Left lung (tissue), 10 donors: ENCODE measurements around the gene GSTT4. TPM values are rescaled to one million over a fixed set of nuclear protein-coding genes. Genes with fewer than 3 reads are reported as not detected.
"Not testable (repeated sequence)": the region's sequence is repeated elsewhere in the genome, so short reads cannot be mapped to it uniquely, and the experiment has no call there.

ENCODE experiments used
- ATAC-seq: fragments of 200-7000 bp; cut with Tn5 transposase; one replicate; pipeline ENCODE4 v1.9.1; 2020; ENCODE audit warnings: moderate library complexity
- DNase-seq, 4 donors: peaks; one replicate each; pipeline ENCODE4 v3.0.0-alpha.2; 2013 to 2020
- H3K27ac ChIP-seq, 2 donors: fragments of 200-600 bp; sonication (generic) in 1 of 2; one replicate each; pipeline versions ENCODE4 v1.5.0 to v1.8.0; 2020 to 2021
- H3K27me3 ChIP-seq, 2 donors: fragments of 200-600 bp; sonication (generic) in 1 of 2; one replicate each; pipeline versions ENCODE4 v1.5.0 to v1.8.0; 2020 to 2021
- H3K36me3 ChIP-seq, 2 donors: fragments of 200-600 bp; sonication (generic) in 1 of 2; one replicate each; pipeline versions ENCODE4 v1.5.0 to v1.8.0; 2020 to 2021
- H3K4me1 ChIP-seq, 2 donors: fragments of 200-600 bp; one replicate each; pipeline ENCODE4 v1.8.0; 2021
- H3K4me3 ChIP-seq, 2 donors: fragments of 200-600 bp; sonication (generic) in 1 of 2; one replicate each; pipeline versions ENCODE4 v1.5.0 to v1.8.0; 2020 to 2021; ENCODE audit warnings: mild to moderate bottlenecking in 1 of 2
- H3K9me3 ChIP-seq, 2 donors: fragments of 200-600 bp; sonication (generic) in 1 of 2; one replicate each; pipeline versions ENCODE4 v1.5.0 to v1.8.0; 2020 to 2021
- intact Hi-C, 2 donors: fragments of 100-400 bp; cut with DNase I; formaldehyde crosslinking; loops; one replicate each; pipeline versions ENCODE4 v1.11.2 to v1.14.2; 2022
- polyA plus RNA-seq, 6 donors: library from polyadenylated mRNA; unstranded; fragments of 120-200 nt; gene quantifications; one replicate each; pipeline ENCODE4 v1.2.1, GENCODE V29; 2013; ENCODE audit not compliant: insufficient read length in 6 of 6
- total RNA-seq, 2 donors: library from RNA; stranded (reverse); fragmentation: NEBNext Ultra II Directional; extraction: Animal tissue kit (Norgen Biotek cat#: 25700); gene quantifications; one replicate each; pipeline ENCODE4 v1.2.1, GENCODE V29; 2021
- TF ChIP-seq, protein P1 (sequence below), 2 donors: fragments of 200-600 bp; sonication (generic) in 1 of 2; IDR thresholded peaks; one replicate each; pipeline versions ENCODE4 v1.5.0 to v1.8.0; 2021; ENCODE audit warnings: antibody characterized with exemption in 2 of 2
- donor health status: DM: no; HTN: yes; CAD: no.
- donor health status: DM: no; HTN: no; CAD: no.

Gene GSTT4
- total and polyA plus RNA-seq, 8 donors: 0.07 TPM; not detected in 7

DNA sequence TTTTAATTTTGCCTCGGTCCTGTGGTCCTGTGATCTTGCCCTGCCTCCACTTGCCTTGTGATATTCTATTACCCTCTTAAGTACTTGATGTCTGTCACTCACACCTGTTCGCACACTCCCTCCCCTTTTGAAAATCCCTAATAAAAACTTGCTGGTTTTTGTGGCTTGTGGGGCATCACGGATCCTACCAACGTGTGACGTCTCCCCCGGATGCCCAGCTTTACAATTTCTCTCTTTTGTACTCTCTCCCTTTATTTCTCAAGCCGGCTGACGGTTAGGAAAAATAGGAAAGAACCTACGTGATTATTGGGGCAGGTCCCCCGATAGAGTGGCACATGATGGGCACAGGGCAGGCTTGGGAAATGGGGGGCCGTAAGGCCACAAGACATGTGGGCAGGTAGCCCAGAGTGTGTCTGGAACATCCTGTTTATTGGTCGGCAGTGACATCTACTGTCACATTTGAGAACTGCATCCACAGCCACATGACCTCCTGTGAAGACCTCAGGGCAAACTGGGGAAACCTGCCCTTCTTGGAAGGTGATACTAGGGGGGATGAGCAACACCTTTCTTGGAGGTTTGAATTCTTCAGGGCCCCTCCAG is 48.9 kb downstream of the GSTT4 start:
- H3K27me3 ChIP-seq, H3K36me3 ChIP-seq, H3K9me3 ChIP-seq, H3K4me1 ChIP-seq, intact Hi-C loops, H3K4me3 ChIP-seq, H3K27ac ChIP-seq: not testable (repeated sequence)
- ATAC-seq (peak; percentile 72), DNase-seq (peak in 3 of 4 donors; percentile 43 to 81 (median 61))
- TF ChIP-seq, protein P1, sequence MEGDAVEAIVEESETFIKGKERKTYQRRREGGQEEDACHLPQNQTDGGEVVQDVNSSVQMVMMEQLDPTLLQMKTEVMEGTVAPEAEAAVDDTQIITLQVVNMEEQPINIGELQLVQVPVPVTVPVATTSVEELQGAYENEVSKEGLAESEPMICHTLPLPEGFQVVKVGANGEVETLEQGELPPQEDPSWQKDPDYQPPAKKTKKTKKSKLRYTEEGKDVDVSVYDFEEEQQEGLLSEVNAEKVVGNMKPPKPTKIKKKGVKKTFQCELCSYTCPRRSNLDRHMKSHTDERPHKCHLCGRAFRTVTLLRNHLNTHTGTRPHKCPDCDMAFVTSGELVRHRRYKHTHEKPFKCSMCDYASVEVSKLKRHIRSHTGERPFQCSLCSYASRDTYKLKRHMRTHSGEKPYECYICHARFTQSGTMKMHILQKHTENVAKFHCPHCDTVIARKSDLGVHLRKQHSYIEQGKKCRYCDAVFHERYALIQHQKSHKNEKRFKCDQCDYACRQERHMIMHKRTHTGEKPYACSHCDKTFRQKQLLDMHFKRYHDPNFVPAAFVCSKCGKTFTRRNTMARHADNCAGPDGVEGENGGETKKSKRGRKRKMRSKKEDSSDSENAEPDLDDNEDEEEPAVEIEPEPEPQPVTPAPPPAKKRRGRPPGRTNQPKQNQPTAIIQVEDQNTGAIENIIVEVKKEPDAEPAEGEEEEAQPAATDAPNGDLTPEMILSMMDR (IDR thresholded peaks at IDR 0.05): peak; percentile 82 to 84

DNA sequence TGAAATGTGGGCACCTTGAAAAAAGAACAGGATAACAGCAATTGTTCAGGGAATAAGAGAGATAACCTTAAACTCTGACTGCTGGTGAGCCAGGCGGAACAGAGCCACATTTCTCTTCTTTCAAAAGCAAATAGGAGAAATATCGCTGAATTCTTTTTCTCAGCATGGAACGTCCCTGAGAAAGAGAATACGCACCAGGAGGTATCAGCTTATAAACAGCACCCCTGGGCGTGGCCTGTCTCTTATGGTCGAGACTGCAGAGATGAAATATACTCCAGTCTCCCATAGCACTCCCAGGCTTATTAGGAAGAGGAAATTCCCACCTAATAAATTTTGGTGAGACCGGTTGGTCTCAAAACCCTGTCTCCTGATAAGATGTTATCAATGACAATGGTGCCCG is 49.4 kb downstream of the GSTT4 start:
- ATAC-seq, H3K4me3 ChIP-seq, H3K27me3 ChIP-seq, H3K9me3 ChIP-seq, H3K27ac ChIP-seq, DNase-seq, H3K4me1 ChIP-seq, intact Hi-C loops, H3K36me3 ChIP-seq: not testable (repeated sequence)

DNA sequence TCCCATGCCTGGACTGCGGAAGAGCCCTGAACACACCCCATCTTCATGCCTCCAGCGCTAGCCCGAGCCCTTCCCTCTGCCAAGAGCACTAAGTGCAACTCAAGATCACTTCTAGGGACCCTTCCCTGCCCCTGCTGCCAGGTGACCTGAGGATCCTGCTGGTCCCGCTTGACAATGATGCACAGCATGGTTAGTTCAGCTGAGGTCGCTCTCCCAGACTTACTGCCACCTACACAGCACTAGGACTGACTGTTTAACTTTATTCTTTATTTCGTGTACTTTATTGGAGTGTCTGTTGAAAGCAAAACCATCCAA is 50.3 kb downstream of the GSTT4 start:
- H3K4me1 ChIP-seq, H3K9me3 ChIP-seq, H3K27me3 ChIP-seq, intact Hi-C loops, H3K36me3 ChIP-seq, DNase-seq, H3K4me3 ChIP-seq, H3K27ac ChIP-seq: not testable (repeated sequence)
- peak; percentile 23 for ATAC-seq

DNA sequence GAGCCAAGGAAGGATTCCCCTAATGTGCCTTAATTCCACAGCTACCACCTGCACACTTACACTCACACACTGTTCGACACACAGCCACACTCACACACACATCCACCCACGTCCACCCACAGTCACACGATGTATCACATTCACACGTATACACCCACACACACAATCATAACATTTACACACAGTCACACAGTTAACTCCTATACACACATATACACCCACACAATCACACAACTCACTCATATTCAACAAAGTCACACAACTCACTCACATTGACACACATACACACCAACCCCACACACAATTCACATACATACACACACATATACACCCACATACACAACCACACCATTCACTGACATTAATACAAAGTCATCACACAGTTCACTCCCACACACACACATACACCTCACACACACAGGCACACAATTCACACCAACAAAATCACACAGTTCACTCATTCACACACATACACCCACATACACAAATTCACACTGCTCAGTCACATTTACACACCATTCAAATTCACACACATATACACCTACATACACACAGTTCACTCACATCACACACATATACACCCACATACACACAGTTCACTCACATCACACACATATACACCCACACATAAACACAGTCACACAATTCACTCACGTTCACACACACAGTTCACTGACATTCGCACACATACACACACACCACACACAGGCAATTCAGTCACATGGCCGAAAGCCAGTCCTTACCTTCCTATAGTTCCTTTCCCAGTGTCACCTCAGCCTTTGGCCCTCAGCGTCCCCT is 50.9 kb downstream of the GSTT4 start:
- ATAC-seq, H3K4me3 ChIP-seq, H3K4me1 ChIP-seq, intact Hi-C loops, H3K36me3 ChIP-seq, H3K27ac ChIP-seq, H3K27me3 ChIP-seq, H3K9me3 ChIP-seq, DNase-seq: not testable (repeated sequence)

DNA sequence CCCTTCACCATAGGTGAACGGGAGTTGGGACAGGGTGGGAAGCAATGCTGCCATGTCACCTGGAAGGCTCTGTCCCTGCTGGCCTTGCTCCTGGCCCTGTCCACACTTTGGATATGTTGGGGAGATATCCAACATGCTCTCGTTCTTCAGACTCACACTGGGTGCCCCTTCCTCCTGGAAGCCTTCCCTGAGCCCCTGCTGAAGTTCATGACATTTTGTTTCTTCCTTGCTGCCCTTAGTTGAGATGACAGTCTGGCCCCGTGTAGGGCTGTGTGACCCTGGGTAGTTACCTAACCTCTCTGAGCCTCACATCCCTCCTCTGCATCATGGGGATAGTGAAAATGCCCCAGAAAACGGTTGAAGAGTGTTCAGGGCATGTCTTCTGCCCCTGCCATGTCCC is 51.8 kb downstream of the GSTT4 start:
- H3K4me1 ChIP-seq, H3K27ac ChIP-seq, H3K9me3 ChIP-seq, DNase-seq, intact Hi-C loops, H3K36me3 ChIP-seq, H3K4me3 ChIP-seq, ATAC-seq, H3K27me3 ChIP-seq: not testable (repeated sequence)

DNA sequence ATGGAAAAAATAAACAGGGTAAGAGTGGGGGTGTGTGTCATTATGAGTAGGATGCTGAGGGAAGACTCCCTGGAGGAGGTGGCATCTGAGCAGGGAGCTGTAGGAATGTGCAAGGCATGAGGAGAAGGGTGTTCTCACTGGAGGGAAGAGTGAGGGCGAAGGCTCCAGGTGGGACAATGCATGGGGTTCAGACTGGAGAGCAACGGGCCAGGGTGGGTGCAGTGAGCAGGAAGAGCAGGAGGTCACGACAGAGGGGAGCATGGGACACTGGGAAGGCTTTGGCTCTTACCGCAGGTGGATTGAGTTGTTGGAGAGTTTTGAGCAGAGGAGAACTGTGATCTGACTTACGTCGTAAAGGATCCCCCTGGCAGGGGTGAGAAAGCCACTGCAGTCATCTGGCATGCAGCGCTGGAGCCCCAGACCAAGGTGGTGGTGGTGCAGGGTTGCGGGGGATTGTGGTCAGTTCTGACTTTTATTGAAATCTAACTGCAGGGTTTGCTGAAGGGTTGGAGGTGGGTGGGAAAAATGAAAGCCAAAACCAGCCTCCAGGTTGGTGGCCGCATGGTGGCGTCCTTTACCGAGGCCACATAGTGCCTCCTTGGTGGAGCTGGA is 52.4 kb downstream of the GSTT4 start:
- H3K4me1 ChIP-seq, intact Hi-C loops, DNase-seq, H3K4me3 ChIP-seq, H3K27ac ChIP-seq, ATAC-seq, H3K36me3 ChIP-seq, H3K27me3 ChIP-seq, H3K9me3 ChIP-seq: not testable (repeated sequence)

DNA sequence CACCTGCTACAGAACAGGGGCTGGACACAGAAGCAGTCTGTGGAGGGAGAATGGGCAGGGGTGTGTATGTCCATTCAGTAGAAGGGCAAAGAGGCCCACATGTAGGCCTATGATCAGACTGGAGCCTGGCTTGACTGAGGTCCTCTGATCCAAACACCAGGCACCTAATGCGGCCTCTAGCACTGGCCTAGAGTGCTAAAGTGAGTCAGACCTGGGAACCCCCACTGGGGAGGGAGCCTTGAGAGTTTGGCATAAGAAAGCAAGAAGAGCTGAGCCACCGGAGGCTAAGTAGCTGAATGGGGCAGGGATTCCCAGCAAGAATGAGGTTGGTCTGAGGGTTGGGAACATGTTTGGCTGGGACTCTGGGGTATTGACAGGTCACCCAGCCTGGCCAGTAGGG is 53.9 kb downstream of the GSTT4 start:
- ATAC-seq: peak; percentile 40
- H3K27ac ChIP-seq, DNase-seq, H3K4me1 ChIP-seq, H3K4me3 ChIP-seq, intact Hi-C loops, H3K9me3 ChIP-seq, H3K27me3 ChIP-seq, H3K36me3 ChIP-seq: not testable (repeated sequence)

DNA sequence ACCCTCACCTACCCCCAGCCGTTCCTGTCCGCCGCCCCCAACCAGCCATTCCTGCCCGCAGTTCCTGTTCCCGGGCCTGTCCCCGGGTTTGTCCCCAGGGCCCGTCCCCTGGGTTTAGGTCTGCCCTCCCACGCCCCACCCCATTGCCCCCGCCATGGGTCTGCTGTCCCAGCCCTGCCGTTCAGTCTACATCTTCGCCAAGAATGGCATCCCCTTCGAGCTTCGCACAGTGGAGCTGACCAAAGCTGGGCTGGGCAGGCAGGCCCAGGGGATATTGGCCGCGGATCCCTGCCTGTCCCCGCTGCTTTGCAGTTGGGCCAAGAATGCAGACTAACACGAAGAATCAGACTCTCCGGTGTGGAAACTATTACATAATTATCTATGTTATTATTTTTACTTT is 55.5 kb downstream of the GSTT4 start:
- H3K4me1 ChIP-seq, H3K36me3 ChIP-seq, H3K4me3 ChIP-seq, H3K27me3 ChIP-seq, ATAC-seq, intact Hi-C loops, H3K9me3 ChIP-seq, H3K27ac ChIP-seq, DNase-seq: not testable (repeated sequence)

Other genes starting within 250 kb of the GSTT4 start
- 1 to 10 TPM in 1 of 2 donors, under 1 TPM in 1; 0.58 to 3.1 TPM for gene C22orf15, start 242.5 kb downstream of the GSTT4 start, total RNA-seq
- 1 to 10 TPM; 3.1 to 7.8 (median 5.4) TPM for gene C22orf15, start 242.5 kb downstream of the GSTT4 start, polyA plus RNA-seq
- gene CHCHD10, start 237.5 kb downstream of the GSTT4 start, total RNA-seq: 100 to 1,000 TPM in 1 of 2 donors, 10 to 100 TPM in 1; 73.0 to 128 TPM
- 10 to 100 TPM; 19.0 to 41.2 (median 24.0) TPM for gene CHCHD10, start 237.5 kb downstream of the GSTT4 start, polyA plus RNA-seq
- gene MMP11, start 232.6 kb downstream of the GSTT4 start, total RNA-seq: 1 to 10 TPM; 1.2 to 5.3 TPM
- 10 to 100 TPM in 3 of 6 donors, 1 to 10 TPM in 3; 8.1 to 10.7 (median 9.8) TPM for gene MMP11, start 232.6 kb downstream of the GSTT4 start, polyA plus RNA-seq
- gene SMARCB1, start 218.5 kb downstream of the GSTT4 start, total RNA-seq: 10 to 100 TPM; 52.4 to 80.5 TPM
- 100 to 1,000 TPM; 134 to 166 (median 144) TPM for gene SMARCB1, start 218.5 kb downstream of the GSTT4 start, polyA plus RNA-seq
- 1 to 10 TPM; 6.7 to 9.4 TPM for gene DERL3, start 166.4 kb downstream of the GSTT4 start, total RNA-seq
- gene DERL3, start 166.4 kb downstream of the GSTT4 start, polyA plus RNA-seq: 1 to 10 TPM; 2.4 to 4.7 (median 3.8) TPM
- 10 to 100 TPM in 1 of 2 donors, 1 to 10 TPM in 1; 9.9 to 15.4 TPM for gene SLC2A11, start 147.6 kb downstream of the GSTT4 start, total RNA-seq
- 10 to 100 TPM; 14.6 to 26.7 (median 21.5) TPM for gene SLC2A11, start 147.6 kb downstream of the GSTT4 start, polyA plus RNA-seq
- gene MIF, start 111.1 kb downstream of the GSTT4 start, total RNA-seq: 100 to 1,000 TPM; 361 to 467 TPM
- 100 to 1,000 TPM; 139 to 276 (median 170) TPM for gene MIF, start 111.1 kb downstream of the GSTT4 start, polyA plus RNA-seq
- gene GSTT2B, start 44.3 kb downstream of the GSTT4 start, total RNA-seq: 10 to 100 TPM in 1 of 2 donors, 1 to 10 TPM in 1; 1.3 to 33.7 TPM
- gene GSTT2B, start 44.3 kb downstream of the GSTT4 start, polyA plus RNA-seq: 10 to 100 TPM in 3 of 6 donors, 1 to 10 TPM in 3; 7.6 to 21.8 (median 10.3) TPM
- gene DDTL, start 38.6 kb downstream of the GSTT4 start, total RNA-seq: 1 to 10 TPM in 1 of 2 donors, not detected in 1; 2.4 TPM
- 10 to 100 TPM in 2 of 6 donors, 1 to 10 TPM in 4; 8.8 to 12.3 (median 9.3) TPM for gene DDTL, start 38.6 kb downstream of the GSTT4 start, polyA plus RNA-seq
- gene DDT, start 31.0 kb downstream of the GSTT4 start, total RNA-seq: 100 to 1,000 TPM; 104 to 132 TPM
- gene DDT, start 31.0 kb downstream of the GSTT4 start, polyA plus RNA-seq: 10 to 100 TPM; 52.5 to 71.4 (median 61.9) TPM
- gene GSTT2, start 25.3 kb downstream of the GSTT4 start, total RNA-seq: under 1 TPM in 1 of 2 donors, not detected in 1; 0.55 TPM
- 1 to 10 TPM in 4 of 6 donors, under 1 TPM in 2; 0.27 to 2.6 (median 1.2) TPM for gene GSTT2, start 25.3 kb downstream of the GSTT4 start, polyA plus RNA-seq
- gene CABIN1, start 5.9 kb upstream of the GSTT4 start, total RNA-seq: 100 to 1,000 TPM in 1 of 2 donors, 10 to 100 TPM in 1; 76.9 to 125 TPM
- gene CABIN1, start 5.9 kb upstream of the GSTT4 start, polyA plus RNA-seq: 100 to 1,000 TPM in 3 of 6 donors, 10 to 100 TPM in 3; 72.9 to 134 (median 97.6) TPM
- gene SUSD2, start 176.0 kb upstream of the GSTT4 start, total RNA-seq: 100 to 1,000 TPM in 1 of 2 donors, 10 to 100 TPM in 1; 63.2 to 374 TPM
- gene SUSD2, start 176.0 kb upstream of the GSTT4 start, polyA plus RNA-seq: 10 to 100 TPM in 4 of 6 donors, 1 to 10 TPM in 2; 8.2 to 20.0 (median 13.3) TPM
- gene GGT5, start 239.6 kb upstream of the GSTT4 start, total RNA-seq: 10 to 100 TPM; 18.9 to 25.6 TPM
- 10 to 100 TPM; 10.6 to 15.7 (median 12.5) TPM for gene GGT5, start 239.6 kb upstream of the GSTT4 start, polyA plus RNA-seq